OCI-LY1 (cell line): Measurements from ENCODE around the gene ZBTB42.

Source experiments
- EZH2 ChIP-seq: fragments of 200-600 bp; sonication (generic), shearing (Covaris generic); IDR thresholded peaks from 2 replicates; pipeline ENCODE4 v1.8.0; 2017; ENCODE audit warnings: borderline replicate concordance, mixed run types, mild to moderate bottlenecking, antibody characterized with exemption, low read length, moderate library complexity, mixed read lengths
- TF ChIP-seq, protein P1 (sequence below): fragments of 200-600 bp; sonication (generic), shearing (Covaris generic); IDR thresholded peaks from 2 replicates; pipeline ENCODE4 v1.5.1; 2017; ENCODE audit warnings: mild to moderate bottlenecking, antibody characterized with exemption, low read length, moderate library complexity, mixed read lengths

GRCh38 chr14:104799244-104800014, 1.5 kb upstream of the ZBTB42 start:
- TF ChIP-seq, protein P1, sequence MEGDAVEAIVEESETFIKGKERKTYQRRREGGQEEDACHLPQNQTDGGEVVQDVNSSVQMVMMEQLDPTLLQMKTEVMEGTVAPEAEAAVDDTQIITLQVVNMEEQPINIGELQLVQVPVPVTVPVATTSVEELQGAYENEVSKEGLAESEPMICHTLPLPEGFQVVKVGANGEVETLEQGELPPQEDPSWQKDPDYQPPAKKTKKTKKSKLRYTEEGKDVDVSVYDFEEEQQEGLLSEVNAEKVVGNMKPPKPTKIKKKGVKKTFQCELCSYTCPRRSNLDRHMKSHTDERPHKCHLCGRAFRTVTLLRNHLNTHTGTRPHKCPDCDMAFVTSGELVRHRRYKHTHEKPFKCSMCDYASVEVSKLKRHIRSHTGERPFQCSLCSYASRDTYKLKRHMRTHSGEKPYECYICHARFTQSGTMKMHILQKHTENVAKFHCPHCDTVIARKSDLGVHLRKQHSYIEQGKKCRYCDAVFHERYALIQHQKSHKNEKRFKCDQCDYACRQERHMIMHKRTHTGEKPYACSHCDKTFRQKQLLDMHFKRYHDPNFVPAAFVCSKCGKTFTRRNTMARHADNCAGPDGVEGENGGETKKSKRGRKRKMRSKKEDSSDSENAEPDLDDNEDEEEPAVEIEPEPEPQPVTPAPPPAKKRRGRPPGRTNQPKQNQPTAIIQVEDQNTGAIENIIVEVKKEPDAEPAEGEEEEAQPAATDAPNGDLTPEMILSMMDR, result 0 out of 2 replicates have a peak, but pooled peaks have one; percentile 17
- TF ChIP-seq EZH2, result no peak
